ENCODE measurements around the gene TDRD9.

DNA sequence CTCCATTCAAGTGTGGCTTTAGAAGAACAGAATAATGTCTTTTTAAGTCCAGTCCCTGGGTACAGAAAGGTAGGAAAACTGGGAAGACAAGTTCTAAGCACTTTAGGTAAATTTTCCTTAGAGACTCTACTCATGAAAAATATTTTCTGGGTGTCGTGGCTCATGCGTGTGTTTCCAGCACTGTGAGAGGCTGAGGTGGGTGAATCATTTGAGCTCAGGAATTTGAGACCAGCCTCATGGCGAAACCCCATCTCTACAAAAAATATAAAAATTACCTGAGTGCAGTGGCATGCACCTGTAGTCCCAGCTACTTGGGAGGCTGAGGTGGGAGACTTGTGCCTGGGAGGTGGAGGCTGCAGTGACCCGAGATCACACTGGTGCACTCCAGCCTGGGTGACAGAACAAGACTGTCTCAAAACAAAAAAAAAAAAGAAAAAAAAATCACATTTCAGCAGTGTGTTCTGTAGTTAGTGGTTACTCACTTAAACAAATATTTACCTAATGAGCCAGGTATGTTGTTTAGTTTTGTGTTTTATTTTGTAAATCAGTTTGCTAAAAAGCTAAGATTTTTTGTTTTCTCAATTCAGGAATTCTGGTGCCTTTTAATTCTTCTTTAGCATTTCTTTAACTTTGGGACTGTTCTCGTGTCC lies 66.4 kb downstream of the TDRD9 start:
- TF ChIP-seq, protein P1, sequence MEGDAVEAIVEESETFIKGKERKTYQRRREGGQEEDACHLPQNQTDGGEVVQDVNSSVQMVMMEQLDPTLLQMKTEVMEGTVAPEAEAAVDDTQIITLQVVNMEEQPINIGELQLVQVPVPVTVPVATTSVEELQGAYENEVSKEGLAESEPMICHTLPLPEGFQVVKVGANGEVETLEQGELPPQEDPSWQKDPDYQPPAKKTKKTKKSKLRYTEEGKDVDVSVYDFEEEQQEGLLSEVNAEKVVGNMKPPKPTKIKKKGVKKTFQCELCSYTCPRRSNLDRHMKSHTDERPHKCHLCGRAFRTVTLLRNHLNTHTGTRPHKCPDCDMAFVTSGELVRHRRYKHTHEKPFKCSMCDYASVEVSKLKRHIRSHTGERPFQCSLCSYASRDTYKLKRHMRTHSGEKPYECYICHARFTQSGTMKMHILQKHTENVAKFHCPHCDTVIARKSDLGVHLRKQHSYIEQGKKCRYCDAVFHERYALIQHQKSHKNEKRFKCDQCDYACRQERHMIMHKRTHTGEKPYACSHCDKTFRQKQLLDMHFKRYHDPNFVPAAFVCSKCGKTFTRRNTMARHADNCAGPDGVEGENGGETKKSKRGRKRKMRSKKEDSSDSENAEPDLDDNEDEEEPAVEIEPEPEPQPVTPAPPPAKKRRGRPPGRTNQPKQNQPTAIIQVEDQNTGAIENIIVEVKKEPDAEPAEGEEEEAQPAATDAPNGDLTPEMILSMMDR (IDR thresholded peaks at IDR 0.05; ENCODE audit: low read length), result no peak
- TF ChIP-seq EZH2 (IDR thresholded peaks at IDR 0.05; ENCODE audit: borderline replicate concordance, low read length), result no peak
